A549 (cell line): ENCODE results near the gene PGC.

Experiments used
- CEBPB ChIP-seq, 2 experiments: fragments of >200 bp in 1 of 2; sonication (Bioruptor Twin) in 1 of 2; formaldehyde crosslinking in 1 of 2; IDR thresholded peaks; 2 replicates each; pipeline ENCODE4 v1.6.1; 2012 to 2016
- CTCF ChIP-seq: fragments of >200 bp; sonication (Bioruptor Twin); formaldehyde crosslinking; IDR thresholded peaks from 3 replicates; pipeline ENCODE4 v1.5.1; 2016
- ESRRA ChIP-seq: fragments of 150-350 bp; IDR thresholded peaks from 2 replicates; pipeline ENCODE4 v1.6.1; 2014; ENCODE audit warnings: mild to moderate bottlenecking, low read length, borderline replicate concordance
- ZFP36 ChIP-seq: fragments of 450-650 bp; IDR thresholded peaks from 2 replicates; pipeline ENCODE4 v1.6.1; 2014; ENCODE audit warnings: borderline replicate concordance; ENCODE audit not compliant: partially characterized antibody

- TF ChIP-seq ESRRA (no peak), CTCF (no peak), ZFP36 (no peak), CEBPB (IDR thresholded peaks at IDR 0.05) (no peak)
These were observed 21.5 kb upstream of the PGC start for GRCh38 chr6:41768545-41769308.
